H1 (cell line): ENCODE data around the gene RAD51D. TPM values are rescaled to one million over a fixed set of nuclear protein-coding genes. Genes with fewer than 3 reads are reported as not detected.

Experiments
- CTCF ChIA-PET: fragments of 300-600 bp; sonication (Branson Sonifier 250); formaldehyde crosslinking; loops from one replicate; lab custom pipeline; 2021; ENCODE audit not compliant: partially characterized antibody; lab: Charles Lee
- POLR2A ChIA-PET: fragments of 300-600 bp; sonication (Branson Sonifier 250); formaldehyde crosslinking; loops from one replicate; lab custom pipeline; 2021; ENCODE audit warnings: inconsistent platforms; ENCODE audit not compliant: partially characterized antibody; lab: Charles Lee
- DNase-seq, 2 experiments: peaks; one replicate each; pipeline versions ENCODE4 v3.0.0 to v3.0.0-alpha.2; 2010 to 2022; ENCODE audit warnings: low spot score in 2 of 2, low read depth in 1 of 2, mixed read lengths in 1 of 2
- FAIRE-seq: peaks from 2 replicates; lab custom pipeline; 2011; peaks lifted over from hg19 to GRCh38; lab: Jason Lieb, UNC
- H2AFZ ChIP-seq: 2 replicates; pipeline ENCODE4 v1.8.1; 2012; ENCODE audit warnings: low read length, inconsistent platforms
- H2AK5ac ChIP-seq: 2 replicates; pipeline ENCODE4 v1.6.1; 2013; ENCODE audit warnings: low read depth, low read length
- H2BK120ac ChIP-seq: replicated peaks from 2 replicates; pipeline ENCODE3; 2013; ENCODE audit warnings: low read depth, low read length, inconsistent platforms
- H2BK12ac ChIP-seq: 2 replicates; pipeline ENCODE4 v1.6.1; 2013; ENCODE audit warnings: low read depth, low read length
- H2BK15ac ChIP-seq: 2 replicates; pipeline ENCODE4 v1.6.1; 2013; ENCODE audit warnings: low read length
- H2BK20ac ChIP-seq: 2 replicates; pipeline ENCODE4 v1.6.1; 2013; ENCODE audit warnings: low read length
- H2BK5ac ChIP-seq: 2 replicates; pipeline ENCODE4 v1.6.1; 2013; ENCODE audit warnings: low read depth, low read length
- H3K14ac ChIP-seq: 2 replicates; pipeline ENCODE4 v1.6.1; 2013; ENCODE audit warnings: inconsistent platforms; ENCODE audit not compliant: insufficient read length
- H3K18ac ChIP-seq: 2 replicates; pipeline ENCODE4 v1.6.1; 2013; ENCODE audit warnings: low read length; ENCODE audit errors: extremely low read depth
- H3K23ac ChIP-seq: 2 replicates; pipeline ENCODE4 v1.6.1; 2013; ENCODE audit warnings: inconsistent platforms; ENCODE audit not compliant: insufficient read length
- H3K23me2 ChIP-seq: 2 replicates; pipeline ENCODE4 v1.6.1; 2013; ENCODE audit warnings: low read depth, low read length
- H3K27ac ChIP-seq: 2 replicates; pipeline ENCODE4 v1.6.1; 2011; ENCODE audit warnings: low read depth, low read length, inconsistent platforms
- H3K27me3 ChIP-seq, 4 experiments: replicated peaks in 1 of 4; 1 replicate in 1 of 4; 2 replicates in 3 of 4; pipeline versions ENCODE4 v1.6.1 to v1.8.1; 2011 to 2013; ENCODE audit warnings: low read length in 3 of 4, mild to moderate bottlenecking in 3 of 4, inconsistent platforms in 2 of 4, mixed read lengths in 2 of 4, moderate library complexity in 1 of 4; ENCODE audit not compliant: control insufficient read depth in 3 of 4, insufficient read depth in 3 of 4; ENCODE audit errors: extremely low read depth in 1 of 4
- H3K36me3 ChIP-seq, 4 experiments: 2 replicates each; pipeline versions ENCODE4 v1.6.1 to v1.8.1; 2011 to 2013; ENCODE audit warnings: mild to moderate bottlenecking in 4 of 4, low read length in 3 of 4, moderate library complexity in 2 of 4, control low read depth in 1 of 4, inconsistent platforms in 1 of 4; ENCODE audit not compliant: insufficient read depth in 4 of 4, control insufficient read depth in 2 of 4
- H3K4ac ChIP-seq: replicated peaks from 2 replicates; pipeline ENCODE3; 2013; ENCODE audit warnings: low read length, low read depth, mixed read lengths, inconsistent platforms; ENCODE audit not compliant: insufficient read length
- H3K4me1 ChIP-seq, 4 experiments: replicated peaks in 1 of 4; 1 replicate in 1 of 4; 2 replicates in 3 of 4; pipeline versions ENCODE4 v1.6.1 to v1.8.1; 2011 to 2013; ENCODE audit warnings: low read length in 3 of 4, inconsistent platforms in 2 of 4, mixed read lengths in 1 of 4; ENCODE audit not compliant: insufficient read depth in 4 of 4, control insufficient read depth in 3 of 4
- H3K4me2 ChIP-seq, 2 experiments: 2 replicates each; pipeline versions ENCODE4 v1.6.1 to v1.8.1; 2011 to 2013; ENCODE audit warnings: low read depth in 2 of 2, low read length in 2 of 2, control low read depth in 1 of 2, inconsistent platforms in 1 of 2, mild to moderate bottlenecking in 1 of 2; ENCODE audit not compliant: insufficient read depth in 1 of 2
- H3K4me3 ChIP-seq, 4 experiments: fragments of 200-600, 300-600 bp in 1 of 4; sonication (generic), shearing (Covaris generic), sonication (Bioruptor Twin) in 1 of 4; 2 replicates each; pipeline versions ENCODE4 v1.5.1 to v1.8.1; 2011 to 2016; ENCODE audit warnings: low read length in 4 of 4, low read depth in 3 of 4, control low read depth in 2 of 4, inconsistent platforms in 2 of 4, mild to moderate bottlenecking in 2 of 4, mixed read lengths in 1 of 4, moderate library complexity in 1 of 4; ENCODE audit not compliant: insufficient read depth in 2 of 4; ENCODE audit errors: extremely low read depth in 1 of 4
- H3K56ac ChIP-seq: replicated peaks from 2 replicates; pipeline ENCODE3; 2013; ENCODE audit warnings: low read depth, mild to moderate bottlenecking, mixed read lengths, low read length, inconsistent platforms; ENCODE audit not compliant: insufficient read length
- H3K79me1 ChIP-seq: 2 replicates; pipeline ENCODE4 v1.6.1; 2013; ENCODE audit warnings: low read depth, low read length, control low read depth
- H3K79me2 ChIP-seq, 2 experiments: 2 replicates each; pipeline versions ENCODE4 v1.6.1 to v1.8.1; 2012 to 2013; ENCODE audit warnings: low read length in 2 of 2, mild to moderate bottlenecking in 2 of 2, inconsistent platforms in 1 of 2; ENCODE audit not compliant: insufficient read depth in 2 of 2, control insufficient read depth in 1 of 2
- H3K9ac ChIP-seq, 4 experiments: replicated peaks in 1 of 4; 1 replicate in 1 of 4; 2 replicates in 3 of 4; pipeline versions ENCODE4 v1.6.1 to v1.8.1; 2011 to 2013; ENCODE audit warnings: low read depth in 3 of 4, low read length in 3 of 4, control low read depth in 2 of 4, mild to moderate bottlenecking in 2 of 4, moderate library complexity in 2 of 4, inconsistent platforms in 1 of 4; ENCODE audit errors: extremely low read depth in 1 of 4
- H3K9me3 ChIP-seq, 2 experiments: 2 replicates each; pipeline versions ENCODE4 v1.6.1 to v1.8.1; 2012 to 2013; ENCODE audit warnings: mild to moderate bottlenecking in 2 of 2, moderate library complexity in 2 of 2, control low read depth in 1 of 2, inconsistent platforms in 1 of 2, low read depth in 1 of 2, low read length in 1 of 2, mixed read lengths in 1 of 2; ENCODE audit not compliant: insufficient read depth in 2 of 2
- H4K20me1 ChIP-seq, 2 experiments: replicated peaks in 1 of 2; 2 replicates each; pipeline versions ENCODE3 to v1.8.1; 2011 to 2013; ENCODE audit warnings: inconsistent platforms in 2 of 2, low read length in 2 of 2, mild to moderate bottlenecking in 1 of 2; ENCODE audit not compliant: insufficient read depth in 2 of 2, control insufficient read depth in 1 of 2
- H4K5ac ChIP-seq: 2 replicates; pipeline ENCODE4 v1.6.1; 2013; ENCODE audit warnings: low read length, low read depth, mixed read lengths, inconsistent platforms; ENCODE audit not compliant: insufficient read length
- H4K8ac ChIP-seq: 2 replicates; pipeline ENCODE4 v1.8.0; 2013; ENCODE audit warnings: mild to moderate bottlenecking, moderate library complexity, low read length, inconsistent platforms; ENCODE audit not compliant: insufficient read depth; ENCODE audit errors: extremely low read depth
- H4K91ac ChIP-seq: replicated peaks from 2 replicates; pipeline ENCODE3; 2013; ENCODE audit warnings: low read length, mixed read lengths, inconsistent platforms; ENCODE audit not compliant: insufficient read length
- CREB1 ChIP-seq: IDR thresholded peaks from 2 replicates; pipeline ENCODE4 v1.6.1; 2012; ENCODE audit warnings: inconsistent platforms
- CTBP2 ChIP-seq: IDR thresholded peaks from 2 replicates; pipeline ENCODE4 v1.7.0; 2011; ENCODE audit warnings: borderline replicate concordance, mild to moderate bottlenecking, moderate library complexity, mixed read lengths, low read length; ENCODE audit not compliant: insufficient read depth, insufficient read length
- HDAC6 ChIP-seq: IDR thresholded peaks from one replicate; pipeline ENCODE4 v1.7.1; 2012; ENCODE audit warnings: low read depth, mild to moderate bottlenecking, inconsistent platforms, low read length, moderate library complexity
- RBBP5 ChIP-seq: IDR thresholded peaks from 2 replicates; pipeline ENCODE4 v1.7.1; 2012; ENCODE audit warnings: low read depth, mild to moderate bottlenecking, inconsistent platforms, low read length, moderate library complexity, borderline replicate concordance
- YY1 ChIP-seq: IDR thresholded peaks from 2 replicates; pipeline ENCODE4 v1.6.1; 2011; ENCODE audit warnings: low read depth, mild to moderate bottlenecking, low read length
- WGBS, 2 experiments: shearing (Covaris generic) in 1 of 2; methylation state at CpG; one replicate each; pipeline versions ENCODE4 v1.1.6 to v1.1.7; 2013 to 2015; ENCODE audit warnings: low lambda C conversion rate in 2 of 2, mixed read lengths in 2 of 2, inconsistent platforms in 1 of 2, low coverage in 1 of 2, missing lambda C conversion rate in 1 of 2; ENCODE audit not compliant: insufficient replicate concordance in 2 of 2, insufficient coverage in 1 of 2, insufficient read length in 1 of 2; ENCODE audit errors: extremely low coverage in 1 of 2, missing lambda C conversion rate in 1 of 2; 5-methylcytosine and 5-hydroxymethylcytosine counted together
- polyA plus RNA-seq, 7 experiments: library from polyadenylated mRNA; depleted of rRNA in 3 of 7; stranded (reverse) in 5 of 7; unstranded in 2 of 7; fragments of >200 nt in 5 of 7; fragments of 200-250 nt in 2 of 7; gene quantifications; 1 replicate in 5 of 7; 2 replicates in 1 of 7; 4 replicates in 1 of 7; pipeline versions ENCODE4 v1.2.1 to v1.2.3, GENCODE V29; 2011 to 2013; ENCODE audit warnings: missing spikeins in 2 of 7, mixed read lengths in 2 of 7
- total RNA-seq: library from RNA; stranded (reverse); fragmentation: NEBNext Ultra II Directional; extraction: Animal tissue kit (Norgen Biotek cat#: 25700); gene quantifications from 2 replicates; pipeline ENCODE4 v1.2.1, GENCODE V29; 2021

RAD51D gene
- total and polyA plus RNA-seq, 2 of the 8 experiments (the other 6 are each of a cell fraction or from before 2014, with no cell fraction given): 10.2 to 12.9 TPM

DNA sequence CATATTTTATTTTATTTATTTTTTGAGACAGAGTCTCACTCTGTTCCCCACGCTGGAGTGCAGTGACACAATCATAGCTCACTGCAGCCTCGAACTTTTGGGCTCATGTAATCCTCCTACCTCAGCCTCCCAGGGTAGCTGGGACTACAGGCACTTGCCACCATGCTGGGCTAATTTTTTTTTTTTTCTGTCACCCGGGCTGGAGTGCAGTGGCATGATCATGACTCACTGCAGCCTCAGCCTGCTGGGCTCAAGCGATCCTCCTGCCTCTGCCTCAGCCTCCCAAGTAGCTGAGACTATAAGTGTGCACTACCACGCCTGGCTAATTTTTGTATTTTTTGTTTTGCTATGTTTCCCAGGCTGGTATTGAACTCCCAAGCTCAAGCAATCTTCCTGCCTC lies 45.1 kb upstream of the RAD51D start:
- 71% methylated on average over 5 of the region's 5 CpGs; no CpG with 5 or more reads in 1 of the 2 experiments for WGBS, 2 experiments
- no peaks in the 10 kb centered on the region for H3K9me3 ChIP-seq
- no peak overlapping the region for H3K23ac ChIP-seq
- H3K4me3 ChIP-seq: no peak overlapping the region
- H3K9ac ChIP-seq: no peak overlapping the region; a peak in 1 of 7 replicates
- FAIRE-seq (no peak), DNase-seq (no peak)
- H3K4me2 ChIP-seq: no peak overlapping the region
- no peaks in the 10 kb centered on the region for H3K4me1 ChIP-seq
- no peak overlapping the region for H2BK20ac ChIP-seq
- TF ChIP-seq CTBP2 (no peak), YY1 (no peak), HDAC6 (no peak), RBBP5 (no peak), CREB1 (no peak)
- no peak overlapping the region for H3K14ac ChIP-seq
- no peak overlapping the region for H4K91ac ChIP-seq
- H3K79me2 ChIP-seq: no peaks in the 10 kb centered on the region
- no peak overlapping the region for H3K56ac ChIP-seq
- H2AFZ ChIP-seq: no peak overlapping the region
- no peaks in the 10 kb centered on the region for H3K27me3 ChIP-seq
- no peak overlapping the region for H3K18ac ChIP-seq
- no peak overlapping the region for H2BK12ac ChIP-seq
- no peak overlapping the region for H2AK5ac ChIP-seq
- CTCF ChIA-PET: interaction anchor here (0.6 to 1.4 kb wide), 2 partner anchors 18 to 169 kb away, joined by 4 read pairs; no protein-coding TSS in a partner anchor
- H3K36me3 ChIP-seq: no peaks in the 10 kb centered on the region
- no peak overlapping the region for H2BK15ac ChIP-seq
- POLR2A ChIA-PET: interaction anchor here (0.6 kb wide), 1 partner anchor 21 kb away, joined by 3 read pairs; no protein-coding TSS in a partner anchor
- H3K4ac ChIP-seq: no peak overlapping the region
- H4K5ac ChIP-seq: no peak overlapping the region
- H2BK120ac ChIP-seq: no peak overlapping the region
- no peak overlapping the region for H2BK5ac ChIP-seq
- no peaks in the 10 kb centered on the region; the same call in 1 of the 2 replicates for H3K79me1 ChIP-seq
- H4K8ac ChIP-seq: no peak overlapping the region
- peaks cover 0 to 2% of the 10 kb centered on the region in 2 experiments for H4K20me1 ChIP-seq
- H3K27ac ChIP-seq: no peak overlapping the region
- H3K23me2 ChIP-seq: no peaks in the 10 kb centered on the region
